MM.1S (cell line): ENCODE data around the gene CMIP.

Experiments
- DNase-seq: peaks from one replicate; pipeline ENCODE4 v3.0.0-alpha.2; 2015
- H2AFZ ChIP-seq: fragments of 300-600 bp; sonication (generic); 2 replicates; pipeline ENCODE4 v1.6.0; 2016; ENCODE audit warnings: antibody characterized with exemption, low read length
- H3F3A ChIP-seq: fragments of 300-600 bp; sonication (generic); 2 replicates; pipeline ENCODE4 v1.6.1; 2016; ENCODE audit warnings: mild to moderate bottlenecking, antibody characterized with exemption, low read length, moderate library complexity, mixed read lengths; ENCODE audit not compliant: insufficient read depth
- H3K27ac ChIP-seq: fragments of 300-600 bp; sonication (generic); 2 replicates; pipeline ENCODE4 v1.5.1; 2016; ENCODE audit warnings: mild to moderate bottlenecking, low read length
- H3K27me3 ChIP-seq: fragments of 300-600 bp; sonication (generic); replicated peaks from 2 replicates; pipeline ENCODE4 v1.6.0; 2016; ENCODE audit warnings: low read length; ENCODE audit not compliant: insufficient read depth
- H3K36me3 ChIP-seq: fragments of 300-600 bp; sonication (generic); replicated peaks from 2 replicates; pipeline ENCODE4 v1.6.1; 2016; ENCODE audit warnings: mild to moderate bottlenecking, low read length, mixed read lengths; ENCODE audit not compliant: insufficient read depth
- H3K4me1 ChIP-seq: fragments of 300-600 bp; sonication (generic); 2 replicates; pipeline ENCODE4 v1.6.1; 2016; ENCODE audit warnings: low read length, mixed read lengths
- H3K4me2 ChIP-seq: fragments of 300-600 bp; sonication (generic); 2 replicates; pipeline ENCODE4 v1.6.0; 2016; ENCODE audit warnings: low read depth, low read length
- H3K4me3 ChIP-seq: fragments of 300-600 bp; sonication (generic); 2 replicates; pipeline ENCODE4 v1.5.1; 2016; ENCODE audit warnings: low read length, mixed read lengths
- H3K79me2 ChIP-seq: fragments of 300-600 bp; sonication (generic); 2 replicates; pipeline ENCODE4 v1.6.1; 2016; ENCODE audit warnings: mixed run types, low read length, mixed read lengths
- H3K9ac ChIP-seq: fragments of 300-600 bp; sonication (generic); 2 replicates; pipeline ENCODE4 v1.6.1; 2016; ENCODE audit warnings: low read length, mixed read lengths
- H3K9me2 ChIP-seq: fragments of 300-600 bp; sonication (generic); replicated peaks from 2 replicates; pipeline ENCODE4 v1.6.1; 2016; ENCODE audit warnings: mild to moderate bottlenecking, low read length, mixed read lengths; ENCODE audit not compliant: insufficient read depth
- H3K9me3 ChIP-seq: fragments of 300-600 bp; sonication (generic); replicated peaks from 2 replicates; pipeline ENCODE4 v1.6.1; 2016; ENCODE audit warnings: mild to moderate bottlenecking, low read length, mixed read lengths; ENCODE audit not compliant: insufficient read depth
- H4K20me1 ChIP-seq: fragments of 300-600 bp; sonication (generic); 2 replicates; pipeline ENCODE4 v1.6.1; 2016; ENCODE audit warnings: mild to moderate bottlenecking, low read length, moderate library complexity, mixed read lengths; ENCODE audit not compliant: insufficient read depth
- EZH2 ChIP-seq: fragments of 300-600 bp; sonication (generic); optimal IDR thresholded peaks from 2 replicates; pipeline ENCODE3; 2017; ENCODE audit warnings: low read depth, mild to moderate bottlenecking, antibody characterized with exemption, low read length, mixed read lengths
- EZH2phosphoT487 ChIP-seq: fragments of 300-600 bp; sonication (generic); IDR thresholded peaks from 2 replicates; pipeline ENCODE4 v1.6.1; 2018; ENCODE audit warnings: antibody characterized with exemption, low read length
- TF ChIP-seq, protein P1 (sequence below): fragments of 300-600 bp; sonication (generic); IDR thresholded peaks from 2 replicates; pipeline ENCODE4 v1.5.1; 2016; ENCODE audit warnings: antibody characterized with exemption, low read length, mixed read lengths

Gene CMIP

GRCh38 chr16:81472391-81472790 lies 27.8 kb downstream of the CMIP start:
- no peak overlapping the region for H3K4me2 ChIP-seq
- H4K20me1 ChIP-seq, result 0 out of 2 replicates have a peak, but pooled peaks cover 3% of the 10 kb centered on the region
- H3K27ac ChIP-seq, result no peak overlapping the region
- no peaks in the 10 kb centered on the region for H3K9me3 ChIP-seq
- H3K4me1 ChIP-seq, result peaks cover 20% of the 10 kb centered on the region
- H3K79me2 ChIP-seq, result peaks cover 49% of the 10 kb centered on the region
- no peaks in the 10 kb centered on the region for H3K36me3 ChIP-seq
- no peak for TF ChIP-seq EZH2
- TF ChIP-seq, protein P1, sequence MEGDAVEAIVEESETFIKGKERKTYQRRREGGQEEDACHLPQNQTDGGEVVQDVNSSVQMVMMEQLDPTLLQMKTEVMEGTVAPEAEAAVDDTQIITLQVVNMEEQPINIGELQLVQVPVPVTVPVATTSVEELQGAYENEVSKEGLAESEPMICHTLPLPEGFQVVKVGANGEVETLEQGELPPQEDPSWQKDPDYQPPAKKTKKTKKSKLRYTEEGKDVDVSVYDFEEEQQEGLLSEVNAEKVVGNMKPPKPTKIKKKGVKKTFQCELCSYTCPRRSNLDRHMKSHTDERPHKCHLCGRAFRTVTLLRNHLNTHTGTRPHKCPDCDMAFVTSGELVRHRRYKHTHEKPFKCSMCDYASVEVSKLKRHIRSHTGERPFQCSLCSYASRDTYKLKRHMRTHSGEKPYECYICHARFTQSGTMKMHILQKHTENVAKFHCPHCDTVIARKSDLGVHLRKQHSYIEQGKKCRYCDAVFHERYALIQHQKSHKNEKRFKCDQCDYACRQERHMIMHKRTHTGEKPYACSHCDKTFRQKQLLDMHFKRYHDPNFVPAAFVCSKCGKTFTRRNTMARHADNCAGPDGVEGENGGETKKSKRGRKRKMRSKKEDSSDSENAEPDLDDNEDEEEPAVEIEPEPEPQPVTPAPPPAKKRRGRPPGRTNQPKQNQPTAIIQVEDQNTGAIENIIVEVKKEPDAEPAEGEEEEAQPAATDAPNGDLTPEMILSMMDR, result no peak
- TF ChIP-seq EZH2phosphoT487, result no peak
- no peak overlapping the region for H3K4me3 ChIP-seq
- H3K9me2 ChIP-seq, result no peaks in the 10 kb centered on the region
- H3K27me3 ChIP-seq, result no peaks in the 10 kb centered on the region
- H2AFZ ChIP-seq, result no peak overlapping the region
- H3F3A ChIP-seq, result peaks cover 14% of the 10 kb centered on the region
- no peak overlapping the region for H3K9ac ChIP-seq
- no peak for DNase-seq

- Histone ChIP-seq H3K36me3 (no peaks in the 10 kb centered on the region), H3K9me3 (no peaks in the 10 kb centered on the region), H3K27ac (no peak overlapping the region), H3K27me3 (no peaks in the 10 kb centered on the region), H2AFZ (no peak overlapping the region), H3K9me2 (no peaks in the 10 kb centered on the region), H4K20me1 (0 out of 2 replicates have a peak, but pooled peaks cover 3% of the 10 kb centered on the region), H3K79me2 (peaks cover 42% of the 10 kb centered on the region), H3K9ac (no peak overlapping the region), H3K4me2 (no peak overlapping the region), H3F3A (peaks cover 14% of the 10 kb centered on the region), H3K4me3 (no peak overlapping the region), H3K4me1 (peaks cover 20% of the 10 kb centered on the region)
- TF ChIP-seq EZH2phosphoT487 (no peak), EZH2 (no peak)
- TF ChIP-seq, protein P1, result no peak
- no peak for DNase-seq
These were observed 28.5 kb downstream of the CMIP start for GRCh38 chr16:81473066-81473488.

DNA sequence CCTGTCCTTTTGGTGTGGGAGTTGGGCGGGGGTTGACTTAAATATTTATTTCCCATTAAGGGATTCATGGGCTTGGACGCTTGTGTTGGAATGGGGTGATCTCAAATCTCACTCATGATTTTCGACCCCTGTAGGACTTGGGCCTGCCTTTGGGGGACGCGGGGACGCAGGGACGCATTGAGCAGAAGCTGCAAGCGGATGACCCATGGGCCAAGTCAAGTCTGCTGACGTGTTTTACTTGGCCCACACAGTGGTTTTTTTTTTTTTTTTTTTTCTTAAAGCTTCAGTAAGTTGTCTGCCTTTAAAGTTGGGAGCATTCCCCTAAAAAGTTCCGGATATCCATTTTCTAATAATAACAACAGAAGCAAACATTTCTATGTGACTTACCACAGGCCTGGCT lies 28.9 kb downstream of the CMIP start:
- TF ChIP-seq EZH2 (no peak), EZH2phosphoT487 (no peak)
- TF ChIP-seq, protein P1, result no peak

More for the DNA sequence above, 28.9 kb downstream of the CMIP start:
- Histone ChIP-seq H3K27me3 (no peaks in the 10 kb centered on the region), H3K36me3 (no peaks in the 10 kb centered on the region), H3K27ac (no peak overlapping the region), H3K4me1 (peaks cover 20% of the 10 kb centered on the region), H3F3A (peaks cover 14% of the 10 kb centered on the region), H4K20me1 (0 out of 2 replicates have a peak, but pooled peaks cover 3% of the 10 kb centered on the region), H3K9me3 (no peaks in the 10 kb centered on the region), H3K9me2 (no peaks in the 10 kb centered on the region), H3K4me3 (no peak overlapping the region), H2AFZ (no peak overlapping the region), H3K79me2 (peaks cover 38% of the 10 kb centered on the region), H3K9ac (no peak overlapping the region), H3K4me2 (no peak overlapping the region)
- DNase-seq, result no peak
